ENCODE results near the gene UNC45A. TPM values are rescaled to one million over a fixed set of nuclear protein-coding genes. Genes with fewer than 3 reads are reported as not detected.

UNC45A gene, protein sequence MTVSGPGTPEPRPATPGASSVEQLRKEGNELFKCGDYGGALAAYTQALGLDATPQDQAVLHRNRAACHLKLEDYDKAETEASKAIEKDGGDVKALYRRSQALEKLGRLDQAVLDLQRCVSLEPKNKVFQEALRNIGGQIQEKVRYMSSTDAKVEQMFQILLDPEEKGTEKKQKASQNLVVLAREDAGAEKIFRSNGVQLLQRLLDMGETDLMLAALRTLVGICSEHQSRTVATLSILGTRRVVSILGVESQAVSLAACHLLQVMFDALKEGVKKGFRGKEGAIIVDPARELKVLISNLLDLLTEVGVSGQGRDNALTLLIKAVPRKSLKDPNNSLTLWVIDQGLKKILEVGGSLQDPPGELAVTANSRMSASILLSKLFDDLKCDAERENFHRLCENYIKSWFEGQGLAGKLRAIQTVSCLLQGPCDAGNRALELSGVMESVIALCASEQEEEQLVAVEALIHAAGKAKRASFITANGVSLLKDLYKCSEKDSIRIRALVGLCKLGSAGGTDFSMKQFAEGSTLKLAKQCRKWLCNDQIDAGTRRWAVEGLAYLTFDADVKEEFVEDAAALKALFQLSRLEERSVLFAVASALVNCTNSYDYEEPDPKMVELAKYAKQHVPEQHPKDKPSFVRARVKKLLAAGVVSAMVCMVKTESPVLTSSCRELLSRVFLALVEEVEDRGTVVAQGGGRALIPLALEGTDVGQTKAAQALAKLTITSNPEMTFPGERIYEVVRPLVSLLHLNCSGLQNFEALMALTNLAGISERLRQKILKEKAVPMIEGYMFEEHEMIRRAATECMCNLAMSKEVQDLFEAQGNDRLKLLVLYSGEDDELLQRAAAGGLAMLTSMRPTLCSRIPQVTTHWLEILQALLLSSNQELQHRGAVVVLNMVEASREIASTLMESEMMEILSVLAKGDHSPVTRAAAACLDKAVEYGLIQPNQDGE
- total RNA-seq, result 70.9 to 85.7 TPM (median 73.2 TPM) in 3 replicates
- long read RNA-seq, transcript UNC45A-202 (20 exons, 3,252 nt), result major isoform, 57 of 187 reads
- long read RNA-seq, partial matches to known transcripts, result 110 of 187 reads
- long read RNA-seq, other reads (novel, unspliced or antisense), result 20 of 187 reads

- peaks cover 32% of the 10 kb centered on the region for H3K4me1 Mint-ChIP-seq (ENCODE audit: low read depth)
- H3K9me3 Mint-ChIP-seq (ENCODE audit: low read depth), result no peaks in the 10 kb centered on the region
- peaks cover 8% of the 10 kb centered on the region for H3K36me3 Mint-ChIP-seq (ENCODE audit: low read depth)
- TF ChIP-seq, protein P1, sequence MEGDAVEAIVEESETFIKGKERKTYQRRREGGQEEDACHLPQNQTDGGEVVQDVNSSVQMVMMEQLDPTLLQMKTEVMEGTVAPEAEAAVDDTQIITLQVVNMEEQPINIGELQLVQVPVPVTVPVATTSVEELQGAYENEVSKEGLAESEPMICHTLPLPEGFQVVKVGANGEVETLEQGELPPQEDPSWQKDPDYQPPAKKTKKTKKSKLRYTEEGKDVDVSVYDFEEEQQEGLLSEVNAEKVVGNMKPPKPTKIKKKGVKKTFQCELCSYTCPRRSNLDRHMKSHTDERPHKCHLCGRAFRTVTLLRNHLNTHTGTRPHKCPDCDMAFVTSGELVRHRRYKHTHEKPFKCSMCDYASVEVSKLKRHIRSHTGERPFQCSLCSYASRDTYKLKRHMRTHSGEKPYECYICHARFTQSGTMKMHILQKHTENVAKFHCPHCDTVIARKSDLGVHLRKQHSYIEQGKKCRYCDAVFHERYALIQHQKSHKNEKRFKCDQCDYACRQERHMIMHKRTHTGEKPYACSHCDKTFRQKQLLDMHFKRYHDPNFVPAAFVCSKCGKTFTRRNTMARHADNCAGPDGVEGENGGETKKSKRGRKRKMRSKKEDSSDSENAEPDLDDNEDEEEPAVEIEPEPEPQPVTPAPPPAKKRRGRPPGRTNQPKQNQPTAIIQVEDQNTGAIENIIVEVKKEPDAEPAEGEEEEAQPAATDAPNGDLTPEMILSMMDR (IDR thresholded peaks at IDR 0.05), result no peak
- no peaks in the 10 kb centered on the region for H3K27me3 Mint-ChIP-seq (ENCODE audit: low read depth)
- H3K27ac Mint-ChIP-seq (ENCODE audit: unreplicated experiment), result peak within 1 kb of the TSS; percentile 86
- peak within 1 kb of the TSS; percentile 83 for H3K4me3 Mint-ChIP-seq (ENCODE audit: unreplicated experiment)
- DNase-seq (ENCODE audit: low spot score), result no peak
Observed at GRCh38 chr15:90934949-90935751, at the start of gene UNC45A. TSS of gene UNC45A (plus strand) at chr15:90935285. CDS start at chr15:90935325, 40 bp downstream.

DNA sequence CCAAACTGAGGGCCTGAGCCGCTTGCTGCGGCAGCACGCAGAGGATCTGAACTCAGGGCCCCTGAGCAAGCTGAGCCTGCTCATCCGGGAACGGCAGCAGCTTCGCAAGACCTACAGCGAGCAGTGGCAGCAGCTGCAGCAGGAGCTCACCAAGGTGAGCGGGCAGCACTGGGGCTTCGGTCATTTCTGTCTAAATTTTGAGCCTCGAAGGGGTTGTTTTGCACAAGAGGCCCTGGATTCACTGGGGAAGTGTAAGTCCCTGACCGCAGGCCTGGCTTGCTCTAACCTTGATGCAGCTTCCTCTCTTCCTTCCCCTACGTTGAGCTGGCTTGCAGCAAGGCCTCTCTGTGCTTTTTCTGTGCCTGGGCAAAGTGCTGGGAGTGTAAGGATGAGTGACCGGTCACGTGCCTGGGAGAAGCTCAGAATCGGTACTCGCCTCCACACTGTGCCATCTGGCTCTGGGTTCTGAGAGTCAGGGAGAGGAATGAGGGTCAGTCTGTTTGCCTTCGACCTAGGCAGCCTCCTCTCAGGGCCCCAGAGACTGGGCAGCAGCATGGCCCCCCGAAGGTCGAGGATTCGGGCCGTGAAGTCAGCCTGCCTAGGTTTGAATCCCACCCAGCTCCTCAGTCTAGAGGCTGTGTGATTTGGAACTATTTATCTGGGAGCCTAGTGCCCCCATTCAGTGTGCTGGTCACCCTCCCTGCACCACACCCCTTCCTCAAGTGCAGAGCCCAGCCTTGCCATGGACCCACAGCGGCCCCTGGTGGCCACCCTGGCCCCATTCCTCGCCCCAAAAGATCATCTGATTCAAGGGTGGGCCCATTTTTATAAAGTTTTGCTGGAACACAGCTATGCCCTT is 49.4 kb upstream of the UNC45A start:
- no peaks in the 10 kb centered on the region for H3K9me3 Mint-ChIP-seq (ENCODE audit: low read depth)
- DNase-seq (ENCODE audit: low spot score), result peak; percentile 81
- no peaks in the 10 kb centered on the region for H3K36me3 Mint-ChIP-seq (ENCODE audit: low read depth)
- no peak overlapping the region for H3K27ac Mint-ChIP-seq (ENCODE audit: unreplicated experiment)
- no peak overlapping the region for H3K4me3 Mint-ChIP-seq (ENCODE audit: unreplicated experiment)
- H3K27me3 Mint-ChIP-seq (ENCODE audit: low read depth), result no peaks in the 10 kb centered on the region
- TF ChIP-seq, protein P1 (IDR thresholded peaks at IDR 0.05), result peak; percentile 100
- peaks cover 16% of the 10 kb centered on the region for H3K4me1 Mint-ChIP-seq (ENCODE audit: low read depth)

- no peak overlapping the region for H3K4me3 Mint-ChIP-seq (ENCODE audit: unreplicated experiment)
- H3K9me3 Mint-ChIP-seq (ENCODE audit: low read depth), result no peaks in the 10 kb centered on the region
- H3K36me3 Mint-ChIP-seq (ENCODE audit: low read depth), result no peaks in the 10 kb centered on the region
- peaks cover 16% of the 10 kb centered on the region for H3K4me1 Mint-ChIP-seq (ENCODE audit: low read depth)
- H3K27ac Mint-ChIP-seq (ENCODE audit: unreplicated experiment), result no peak overlapping the region
- no peak for DNase-seq (ENCODE audit: low spot score)
- TF ChIP-seq, protein P1 (IDR thresholded peaks at IDR 0.05), result peak; percentile 40
- H3K27me3 Mint-ChIP-seq (ENCODE audit: low read depth), result no peaks in the 10 kb centered on the region
Observed at GRCh38 chr15:90886291-90886614, 48.8 kb upstream of the UNC45A start.

GRCh38 chr15:90887037-90887481 is 48.0 kb upstream of the UNC45A start:
- peak; percentile 68 for DNase-seq (ENCODE audit: low spot score)
- H3K36me3 Mint-ChIP-seq (ENCODE audit: low read depth), result no peaks in the 10 kb centered on the region
- no peak overlapping the region for H3K27ac Mint-ChIP-seq (ENCODE audit: unreplicated experiment)
- H3K27me3 Mint-ChIP-seq (ENCODE audit: low read depth), result no peaks in the 10 kb centered on the region
- H3K4me3 Mint-ChIP-seq (ENCODE audit: unreplicated experiment), result no peak overlapping the region
- TF ChIP-seq, protein P1 (IDR thresholded peaks at IDR 0.05), result no peak
- no peaks in the 10 kb centered on the region for H3K9me3 Mint-ChIP-seq (ENCODE audit: low read depth)
- peaks cover 16% of the 10 kb centered on the region for H3K4me1 Mint-ChIP-seq (ENCODE audit: low read depth)
